A172 (cell line): ENCODE results near the gene ORC5. TPM values are rescaled to one million over a fixed set of nuclear protein-coding genes. Genes with fewer than 3 reads are reported as not detected.

Source experiments
- DNase-seq: peaks from one replicate; pipeline ENCODE4 v3.0.0-alpha.2; 2015; ENCODE audit warnings: low spot score
- total RNA-seq: library from RNA; depleted of rRNA; stranded (reverse); fragments of >200 nt; shearing (Covaris generic); gene quantifications from 2 replicates; pipeline ENCODE4 v1.2.3, GENCODE V29; 2014; rRNA removed

Gene ORC5
- total RNA-seq, 1 experiment from 2014 or later = 30.4 TPM

GRCh38 chr7:104126411-104126841 lies 81.4 kb downstream of the ORC5 start:
- DNase-seq = no peak

DNA sequence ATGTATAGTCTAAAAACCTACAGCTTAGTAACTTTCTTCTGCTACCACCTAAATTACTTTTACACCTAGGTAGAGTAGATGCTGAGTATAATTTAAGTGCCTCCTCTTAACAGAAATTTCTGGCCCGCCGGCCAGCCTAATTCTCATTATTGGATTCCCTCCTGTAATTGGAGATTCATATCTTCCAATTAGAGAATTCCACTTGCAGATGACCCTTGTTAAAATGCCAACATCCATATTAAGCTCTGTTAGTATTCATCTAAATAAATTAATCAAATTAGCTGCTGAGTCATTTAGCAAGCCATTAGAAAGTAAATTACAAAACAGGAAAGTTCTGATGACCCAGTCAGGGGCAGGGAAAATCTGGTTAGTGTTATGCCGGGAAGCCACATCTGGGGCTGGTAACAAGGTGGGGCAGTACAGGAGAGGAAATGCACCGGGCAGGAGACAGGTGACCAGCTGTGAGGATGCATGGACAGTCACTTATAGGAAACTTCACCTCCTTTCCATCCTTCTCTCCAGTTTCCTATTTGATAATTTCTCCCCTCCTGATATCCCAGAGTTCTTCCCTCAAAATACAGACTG lies 82.8 kb downstream of the ORC5 start:
- DNase-seq = no peak

DNA sequence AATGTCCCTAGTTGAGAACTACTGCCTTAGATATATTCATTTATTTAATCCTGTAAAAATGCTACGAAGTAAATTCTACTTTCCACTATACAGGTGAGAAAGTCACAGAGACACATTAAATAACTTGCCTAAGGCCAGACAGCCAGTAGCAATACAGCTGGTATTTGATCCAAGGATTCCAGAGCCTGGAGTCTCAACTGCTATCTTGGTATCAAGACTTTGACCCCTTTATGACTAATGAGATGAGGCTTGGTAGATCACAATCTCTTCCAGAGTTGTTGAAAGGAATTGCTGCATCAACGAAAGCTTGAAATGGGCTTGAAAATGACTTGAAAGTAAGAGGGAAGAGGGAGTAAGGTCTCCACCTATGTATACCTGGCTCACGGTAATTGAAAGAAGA lies 83.3 kb downstream of the ORC5 start:
- no peak for DNase-seq

GRCh38 chr7:104123786-104124185 lies 84.0 kb downstream of the ORC5 start:
- DNase-seq = peak; percentile 64

DNA sequence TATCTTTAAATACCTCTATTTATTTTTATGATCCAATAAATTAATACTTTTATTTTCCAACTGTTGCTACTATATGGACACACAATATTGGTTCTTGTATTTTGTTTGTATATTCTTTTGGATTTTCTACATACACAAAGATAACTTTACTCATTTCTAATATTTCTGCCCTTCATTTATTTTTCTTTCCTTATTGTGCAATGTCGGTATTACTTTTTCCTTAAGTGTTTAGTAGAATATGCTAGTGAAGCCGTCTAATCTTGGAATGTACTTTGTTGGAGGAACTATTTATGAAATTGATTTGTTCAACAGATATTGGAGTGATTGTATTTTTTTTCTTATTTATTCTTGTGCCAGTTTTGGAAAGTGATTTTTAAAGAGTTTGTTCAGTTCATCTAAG lies 94.0 kb downstream of the ORC5 start:
- no peak for DNase-seq

GRCh38 chr7:104112623-104113022 lies 95.2 kb downstream of the ORC5 start:
- no peak for DNase-seq

- DNase-seq = no peak
Observed at GRCh38 chr7:104111271-104111670, 96.5 kb downstream of the ORC5 start.

DNA sequence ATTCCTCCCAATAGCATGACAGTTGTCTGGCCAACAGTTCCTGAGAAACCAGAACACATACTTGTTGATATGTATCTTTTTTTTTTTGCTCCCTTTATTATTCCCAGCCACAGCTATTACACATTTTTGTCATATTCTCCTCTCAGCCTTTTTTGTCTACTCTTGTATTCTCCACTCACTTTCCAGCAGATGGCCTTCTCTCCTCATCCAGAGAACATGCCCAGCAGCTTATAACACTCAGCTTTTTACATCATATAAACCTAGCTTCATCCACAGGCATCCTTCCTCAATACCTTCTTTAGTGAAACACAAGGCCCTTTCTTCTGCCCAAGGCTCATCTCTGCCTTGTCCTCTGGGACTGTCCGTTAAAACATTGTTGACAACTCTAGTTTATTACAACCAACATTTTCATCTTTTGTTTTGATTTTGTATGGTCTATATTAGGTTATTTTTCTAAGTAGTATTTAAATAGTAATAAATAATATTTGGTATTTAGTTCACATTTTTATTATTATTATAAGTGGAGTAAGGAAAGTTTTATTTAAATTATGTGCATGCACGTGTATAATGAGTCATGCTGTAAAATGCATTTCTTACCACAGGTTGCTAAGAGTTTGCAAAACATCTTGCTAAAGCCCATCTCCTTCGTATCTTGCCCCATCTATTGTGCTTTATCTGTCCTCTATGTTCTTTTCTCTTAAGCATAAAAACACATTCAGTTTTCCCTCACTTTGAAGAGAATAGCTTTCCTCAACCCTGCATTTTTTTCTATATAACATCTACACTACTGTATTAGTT lies 101.5 kb downstream of the ORC5 start:
- DNase-seq = no peak

GRCh38 chr7:104098890-104099289 lies 108.9 kb downstream of the ORC5 start:
- DNase-seq = no peak

DNA sequence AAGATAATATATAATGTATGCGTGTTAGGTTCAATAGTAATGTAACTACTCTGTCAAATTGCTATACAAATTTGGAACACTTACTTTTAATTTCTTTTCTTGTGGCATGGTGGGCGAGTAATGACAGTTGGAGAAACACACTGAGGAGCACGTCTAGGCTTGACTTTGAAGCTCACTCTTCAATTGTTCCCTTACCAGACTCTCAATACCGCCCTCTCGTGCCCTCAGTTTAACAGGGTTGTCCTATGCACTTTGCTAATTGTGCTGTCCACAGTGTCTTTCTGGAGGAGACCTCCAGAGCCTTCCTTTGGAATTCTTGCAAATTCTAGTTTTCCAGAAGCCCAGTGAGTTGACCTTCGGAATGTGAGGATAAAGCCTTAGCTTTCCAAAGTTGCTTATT lies 111.1 kb downstream of the ORC5 start:
- DNase-seq = peak; percentile 23

- DNase-seq = no peak
Observed at GRCh38 chr7:104093127-104093526, 114.7 kb downstream of the ORC5 start.

DNA sequence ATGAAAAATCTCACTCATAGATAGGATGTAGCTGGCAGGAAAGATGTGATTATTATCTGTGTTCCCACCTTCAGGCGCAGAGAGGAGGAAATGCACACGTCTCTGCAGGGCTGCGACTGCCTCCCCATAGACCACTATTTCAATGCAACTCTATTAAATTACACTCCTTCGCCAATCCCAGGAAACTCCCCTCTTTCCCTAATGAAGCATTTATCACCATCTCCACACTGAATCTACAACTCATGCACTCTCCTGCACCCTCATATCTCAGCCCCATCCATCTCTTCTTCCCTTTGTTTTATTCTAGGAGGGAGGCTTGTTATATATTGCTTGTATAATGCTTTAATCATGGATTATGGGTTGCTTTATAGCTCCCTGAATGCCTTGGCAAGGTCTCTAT lies 116.6 kb downstream of the ORC5 start:
- no peak for DNase-seq

- DNase-seq = no peak
Observed at GRCh38 chr7:104089612-104090011, 118.2 kb downstream of the ORC5 start.

DNA sequence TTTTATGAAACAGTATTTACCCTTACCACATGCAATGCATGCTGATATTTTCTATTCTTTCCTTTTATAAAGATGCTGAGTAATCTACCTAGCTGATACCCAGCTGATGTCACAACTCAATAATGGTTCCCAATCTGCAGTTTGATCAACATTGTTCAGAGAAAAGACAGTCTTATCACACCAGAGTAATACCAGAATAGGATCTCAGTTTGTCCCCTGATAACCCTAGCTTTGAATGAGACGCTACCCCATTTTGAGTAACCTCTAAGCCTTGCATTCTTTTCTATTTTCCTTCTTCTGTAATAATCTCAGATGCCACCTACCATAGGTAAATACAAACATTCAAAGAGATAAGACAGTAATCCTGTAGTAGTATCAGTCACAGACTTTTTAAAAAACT lies 118.8 kb downstream of the ORC5 start:
- no peak for DNase-seq

Other genes with a start within 250 kb of the ORC5 start
- gene RELN, start 218.4 kb downstream of the ORC5 start, total RNA-seq = 0.02 TPM in 1 of 2 replicates, not detected in the other
- not detected in 2 replicates for gene LHFPL3, start 120.6 kb upstream of the ORC5 start, total RNA-seq